HG03097 (cell line): ENCODE results near the gene DDB1.
"Not testable (repeated sequence)": the region's sequence is repeated elsewhere in the genome, so short reads cannot be mapped to it uniquely, and the experiment has no call there.

Experiments used
- ATAC-seq: cut with Tn5 transposase; IDR thresholded peaks from one replicate; pipeline ENCODE4 v1.9.1; 2021; ENCODE audit not compliant: unreplicated experiment, low FRiP score

DDB1 gene

GRCh38 chr11:61274084-61274483 lies 58.8 kb downstream of the DDB1 start:
- ATAC-seq = no peak

- no peak for ATAC-seq
These were observed 59.5 kb downstream of the DDB1 start for GRCh38 chr11:61273178-61274078.

- ATAC-seq = no peak
These were observed 60.2 kb downstream of the DDB1 start for GRCh38 chr11:61272731-61273130.

- ATAC-seq = no peak
These were observed 62.4 kb downstream of the DDB1 start for GRCh38 chr11:61270354-61271076.

- ATAC-seq = no peak
These were observed 64.2 kb downstream of the DDB1 start for GRCh38 chr11:61268588-61269250.

GRCh38 chr11:61267437-61267841 lies 65.5 kb downstream of the DDB1 start:
- ATAC-seq = no peak

GRCh38 chr11:61266602-61267001 lies 66.3 kb downstream of the DDB1 start:
- ATAC-seq = no peak

GRCh38 chr11:61265357-61265756 lies 67.5 kb downstream of the DDB1 start:
- ATAC-seq = no peak

GRCh38 chr11:61264795-61265194 lies 68.1 kb downstream of the DDB1 start:
- ATAC-seq = no peak

GRCh38 chr11:61264371-61264770 lies 68.5 kb downstream of the DDB1 start:
- ATAC-seq = no peak

GRCh38 chr11:61259363-61259762 lies 73.5 kb downstream of the DDB1 start:
- no peak for ATAC-seq

GRCh38 chr11:61258546-61258945 lies 74.4 kb downstream of the DDB1 start:
- no peak for ATAC-seq

- no peak for ATAC-seq
These were observed 76.0 kb downstream of the DDB1 start for GRCh38 chr11:61256710-61257482.

GRCh38 chr11:61254403-61255025 lies 78.4 kb downstream of the DDB1 start:
- ATAC-seq = no peak

- not testable (repeated sequence) for ATAC-seq
These were observed 80.6 kb downstream of the DDB1 start for GRCh38 chr11:61252332-61252731.

GRCh38 chr11:61250796-61251765 lies 81.8 kb downstream of the DDB1 start:
- not testable (repeated sequence) for ATAC-seq
